ENCODE data around the gene SF3B3. TPM values are rescaled to one million over a fixed set of nuclear protein-coding genes. Genes with fewer than 3 reads are reported as not detected.

Gene SF3B3
- total RNA-seq, 2 donors from 2014 or later = 94.6 to 123 TPM

DNA sequence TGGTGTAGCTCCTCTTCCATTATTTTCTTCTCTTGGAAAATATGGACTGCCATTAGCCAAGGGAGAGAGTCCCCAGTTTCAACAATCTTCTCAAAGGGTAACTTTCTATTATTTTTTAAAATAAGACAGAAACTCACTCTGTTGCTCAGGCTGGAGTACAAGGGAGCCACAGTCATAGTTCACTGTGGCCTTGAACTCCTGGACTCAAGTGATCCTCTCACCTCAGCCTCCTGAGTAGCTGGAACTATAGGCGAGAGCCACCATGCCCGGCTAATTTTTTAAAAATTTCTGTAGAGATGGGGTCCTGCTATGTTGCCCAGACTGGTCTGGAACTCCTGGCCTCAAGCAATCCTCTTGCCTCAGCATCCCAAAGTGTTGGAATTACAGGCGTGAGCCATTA is 13.4 kb upstream of the SF3B3 start:
- Histone ChIP-seq H3K9me3 (no peaks in the 10 kb centered on the region), H3K27ac (no peak overlapping the region), H3K36me3 (peaks cover 54% of the 10 kb centered on the region), H3K27me3 (replicated peaks; ENCODE audit: insufficient read depth) (no peaks in the 10 kb centered on the region), H3K4me3 (no peak overlapping the region), H3K4me1 (ENCODE audit: control insufficient read depth in 1 of 2, low read depth in 2 of 2) (no peaks in the 10 kb centered on the region)
- no peak for DNase-seq (ENCODE audit: low spot score)
- ATAC-seq (ENCODE audit: insufficient number of reproducible peaks, low FRiP score, low read depth) = no peak
- no peak for TF ChIP-seq CTCF (IDR thresholded peaks at IDR 0.05)

- no peak for ATAC-seq (ENCODE audit: insufficient number of reproducible peaks, low FRiP score, low read depth)
- Histone ChIP-seq H3K27me3 (replicated peaks; ENCODE audit: insufficient read depth) (no peaks in the 10 kb centered on the region), H3K36me3 (peaks cover 66% of the 10 kb centered on the region), H3K27ac (no peak overlapping the region), H3K9me3 (no peaks in the 10 kb centered on the region), H3K4me1 (ENCODE audit: control insufficient read depth in 1 of 2, low read depth in 2 of 2) (no peaks in the 10 kb centered on the region), H3K4me3 (no peak overlapping the region)
- DNase-seq (ENCODE audit: low spot score) = no peak
- no peak for TF ChIP-seq CTCF (IDR thresholded peaks at IDR 0.05)
Observed at GRCh38 chr16:70511833-70512232, 11.8 kb upstream of the SF3B3 start.

DNA sequence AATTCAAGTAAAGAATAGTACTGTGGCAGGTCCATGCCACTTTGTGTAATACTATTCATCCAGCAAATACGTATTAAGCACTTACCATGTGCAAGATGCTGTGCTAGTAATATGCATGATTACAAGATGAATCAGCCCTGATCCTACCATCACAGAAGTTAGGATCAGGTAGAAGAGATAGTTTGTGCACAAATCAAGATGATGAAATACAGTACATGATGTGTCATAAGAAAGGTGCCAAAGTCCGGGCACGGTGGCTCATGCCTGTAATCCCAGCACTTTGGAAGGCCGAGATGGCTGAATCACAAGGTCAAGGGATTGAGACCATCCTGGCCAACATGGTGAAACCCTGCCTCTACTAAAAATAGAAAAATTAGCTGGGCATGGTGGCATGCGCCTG is 11.2 kb upstream of the SF3B3 start:
- no peaks in the 10 kb centered on the region for H3K9me3 ChIP-seq
- no peaks in the 10 kb centered on the region for H3K27me3 ChIP-seq (replicated peaks; ENCODE audit: insufficient read depth)
- H3K4me1 ChIP-seq (ENCODE audit: control insufficient read depth in 1 of 2, low read depth in 2 of 2) = no peaks in the 10 kb centered on the region
- no peak overlapping the region for H3K27ac ChIP-seq
- no peak overlapping the region for H3K4me3 ChIP-seq
- TF ChIP-seq CTCF (IDR thresholded peaks at IDR 0.05) = no peak
- ATAC-seq (ENCODE audit: insufficient number of reproducible peaks, low FRiP score, low read depth) = no peak
- no peak for DNase-seq (ENCODE audit: low spot score)
- peaks cover 72% of the 10 kb centered on the region for H3K36me3 ChIP-seq

DNA sequence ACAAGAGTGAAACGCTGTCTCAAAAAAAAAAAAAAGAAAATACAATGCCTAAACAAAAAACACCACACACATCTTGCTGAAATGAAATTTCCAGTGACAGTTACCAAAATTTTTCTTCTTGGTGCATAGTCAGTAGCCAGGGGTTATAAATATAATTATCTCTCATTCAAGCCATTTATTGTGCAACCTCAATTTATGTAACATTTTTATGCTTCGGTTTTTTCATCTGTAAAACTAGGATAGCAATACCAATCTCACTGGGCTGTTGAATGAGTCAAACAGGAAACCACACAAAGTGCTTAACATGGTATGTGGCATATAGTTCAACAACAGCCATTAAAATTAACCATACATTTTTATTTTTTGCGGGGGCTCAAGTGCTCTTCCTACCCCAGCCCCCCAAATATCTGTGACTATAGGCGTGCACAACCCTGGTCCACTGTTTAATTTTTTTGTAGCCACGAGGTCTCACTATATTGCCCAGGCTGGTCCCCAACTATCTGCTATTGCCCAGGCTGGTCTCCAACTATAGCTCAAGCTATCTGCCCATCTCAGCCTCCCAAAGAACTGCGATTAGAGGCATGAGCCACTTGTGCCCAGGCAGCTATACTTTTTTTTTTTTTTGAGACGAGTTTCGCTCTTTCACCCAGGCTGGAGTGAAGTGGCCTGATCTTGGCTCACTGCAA is 2.9 kb upstream of the SF3B3 start:
- H3K27me3 ChIP-seq (replicated peaks; ENCODE audit: insufficient read depth) = no peaks in the 10 kb centered on the region
- H3K36me3 ChIP-seq = peaks cover 16% of the 10 kb centered on the region
- no peak for ATAC-seq (ENCODE audit: insufficient number of reproducible peaks, low FRiP score, low read depth)
- H3K4me1 ChIP-seq (ENCODE audit: control insufficient read depth in 1 of 2, low read depth in 2 of 2) = peaks cover 12 to 19% of the 10 kb centered on the region in 2 donors
- no peak for TF ChIP-seq CTCF (IDR thresholded peaks at IDR 0.05)
- no peak overlapping the region for H3K4me3 ChIP-seq
- H3K27ac ChIP-seq = no peak overlapping the region
- no peak for DNase-seq (ENCODE audit: low spot score)
- no peaks in the 10 kb centered on the region for H3K9me3 ChIP-seq

GRCh38 chr16:70522216-70523075 is 1.2 kb upstream of the SF3B3 start:
- H3K36me3 ChIP-seq = peaks cover 10% of the 10 kb centered on the region
- ATAC-seq (ENCODE audit: insufficient number of reproducible peaks, low FRiP score, low read depth) (no peak), DNase-seq (ENCODE audit: low spot score) (no peak)
- H3K27me3 ChIP-seq (replicated peaks; ENCODE audit: insufficient read depth) = no peaks in the 10 kb centered on the region
- peak overlapping the region in 1 of 2 donors; percentile 86 for H3K27ac ChIP-seq
- H3K4me1 ChIP-seq (ENCODE audit: control insufficient read depth in 1 of 2, low read depth in 2 of 2) = peaks cover 12 to 35% of the 10 kb centered on the region in 2 donors
- H3K4me3 ChIP-seq = peak overlapping the region; percentile 78
- no peaks in the 10 kb centered on the region for H3K9me3 ChIP-seq
- TF ChIP-seq CTCF (IDR thresholded peaks at IDR 0.05) = no peak

Data from thoracic aorta (tissue), 2 donors.